GM23338 (cell line): ENCODE measurements around the gene TRIP10. TPM values are rescaled to one million over a fixed set of nuclear protein-coding genes. Genes with fewer than 3 reads are reported as not detected.

Experiments
- CREB1 ChIP-seq: fragments of 250-450 bp; sonication (Bioruptor Pico); IDR thresholded peaks from 2 replicates; pipeline ENCODE4 v1.5.0; 2020; ENCODE audit warnings: low read depth, mild to moderate bottlenecking, moderate library complexity
- EZH2 ChIP-seq: fragments of 200-600 bp; sonication (generic); IDR thresholded peaks from one replicate; pipeline ENCODE4 v1.8.0; 2017; ENCODE audit warnings: antibody characterized with exemption, mild to moderate bottlenecking, low read depth; ENCODE audit not compliant: unreplicated experiment
- EZH2phosphoT487 ChIP-seq: fragments of 200-600 bp; sonication (generic); IDR thresholded peaks from one replicate; pipeline ENCODE4 v1.8.1; 2018; ENCODE audit warnings: antibody characterized with exemption; ENCODE audit not compliant: unreplicated experiment
- JUNB ChIP-seq: IDR thresholded peaks from one replicate; pipeline ENCODE4 v1.6.1; 2016; ENCODE audit warnings: antibody characterized with exemption; ENCODE audit not compliant: unreplicated experiment
- NANOG ChIP-seq: IDR thresholded peaks from 2 replicates; pipeline ENCODE4 v1.6.1; 2016; ENCODE audit warnings: antibody characterized with exemption, borderline replicate concordance
- POLR2AphosphoS5 ChIP-seq: IDR thresholded peaks from 2 replicates; pipeline ENCODE4 v1.6.1; 2016; ENCODE audit warnings: antibody characterized with exemption, low read depth
- STAT1 ChIP-seq: IDR thresholded peaks from one replicate; pipeline ENCODE4 v1.6.1; 2016; ENCODE audit warnings: antibody characterized with exemption; ENCODE audit not compliant: unreplicated experiment
- ZNF114 ChIP-seq: fragments of 250-450 bp; sonication (Bioruptor Pico); IDR thresholded peaks from 2 replicates; pipeline ENCODE4 v1.5.0; 2020; ENCODE audit warnings: mild to moderate bottlenecking, moderate library complexity
- ZNF331 ChIP-seq: fragments of 250-450 bp; sonication (Bioruptor Pico); IDR thresholded peaks from 2 replicates; pipeline ENCODE4 v1.5.0; 2020; ENCODE audit warnings: low read depth, mild to moderate bottlenecking, moderate library complexity
- ZNF462 ChIP-seq: fragments of 250-450 bp; sonication (Bioruptor Pico); IDR thresholded peaks from 2 replicates; pipeline ENCODE4 v1.5.0; 2020; ENCODE audit warnings: mild to moderate bottlenecking, moderate library complexity
- polyA plus RNA-seq: library from polyadenylated mRNA; unstranded; fragments of >200 nt; fragmentation: Nextera tagmentation; extraction: Ambion mirVana; gene quantifications from 2 replicates; pipeline ENCODE4 v1.2.1, GENCODE V29; 2016
- total RNA-seq: library from RNA; depleted of rRNA; stranded (reverse); fragments of >200 nt; shearing (Covaris generic); gene quantifications from 2 replicates; pipeline ENCODE4 v1.2.3, GENCODE V29; 2014
- TF ChIP-seq, protein P1 (sequence below): IDR thresholded peaks from one replicate; pipeline ENCODE4 v1.6.1; 2018; ENCODE audit warnings: antibody characterized with exemption; ENCODE audit not compliant: unreplicated experiment
- TF ChIP-seq, protein P2 (sequence below), 2 experiments: fragments of 200-600 bp in 1 of 2; sonication (generic) in 1 of 2; conservative IDR thresholded peaks; 2 replicates each; pipeline versions ENCODE4 v1.5.1 to v1.6.1; 2016 to 2017; ENCODE audit warnings: antibody characterized with exemption in 2 of 2, low read depth in 2 of 2, mild to moderate bottlenecking in 2 of 2, moderate library complexity in 1 of 2

Gene TRIP10
- total and polyA plus RNA-seq, 2 experiments from 2014 or later: 56.8 to 68.5 TPM

- TF ChIP-seq ZNF462 (no peak), JUNB (no peak), ZNF114 (no peak), ZNF331 (CRISPR knock-in tag) (no peak), POLR2AphosphoS5 (no peak), EZH2phosphoT487 (no peak), EZH2 (no peak), NANOG (no peak), CREB1 (no peak), STAT1 (no peak)
- TF ChIP-seq, protein P1, sequence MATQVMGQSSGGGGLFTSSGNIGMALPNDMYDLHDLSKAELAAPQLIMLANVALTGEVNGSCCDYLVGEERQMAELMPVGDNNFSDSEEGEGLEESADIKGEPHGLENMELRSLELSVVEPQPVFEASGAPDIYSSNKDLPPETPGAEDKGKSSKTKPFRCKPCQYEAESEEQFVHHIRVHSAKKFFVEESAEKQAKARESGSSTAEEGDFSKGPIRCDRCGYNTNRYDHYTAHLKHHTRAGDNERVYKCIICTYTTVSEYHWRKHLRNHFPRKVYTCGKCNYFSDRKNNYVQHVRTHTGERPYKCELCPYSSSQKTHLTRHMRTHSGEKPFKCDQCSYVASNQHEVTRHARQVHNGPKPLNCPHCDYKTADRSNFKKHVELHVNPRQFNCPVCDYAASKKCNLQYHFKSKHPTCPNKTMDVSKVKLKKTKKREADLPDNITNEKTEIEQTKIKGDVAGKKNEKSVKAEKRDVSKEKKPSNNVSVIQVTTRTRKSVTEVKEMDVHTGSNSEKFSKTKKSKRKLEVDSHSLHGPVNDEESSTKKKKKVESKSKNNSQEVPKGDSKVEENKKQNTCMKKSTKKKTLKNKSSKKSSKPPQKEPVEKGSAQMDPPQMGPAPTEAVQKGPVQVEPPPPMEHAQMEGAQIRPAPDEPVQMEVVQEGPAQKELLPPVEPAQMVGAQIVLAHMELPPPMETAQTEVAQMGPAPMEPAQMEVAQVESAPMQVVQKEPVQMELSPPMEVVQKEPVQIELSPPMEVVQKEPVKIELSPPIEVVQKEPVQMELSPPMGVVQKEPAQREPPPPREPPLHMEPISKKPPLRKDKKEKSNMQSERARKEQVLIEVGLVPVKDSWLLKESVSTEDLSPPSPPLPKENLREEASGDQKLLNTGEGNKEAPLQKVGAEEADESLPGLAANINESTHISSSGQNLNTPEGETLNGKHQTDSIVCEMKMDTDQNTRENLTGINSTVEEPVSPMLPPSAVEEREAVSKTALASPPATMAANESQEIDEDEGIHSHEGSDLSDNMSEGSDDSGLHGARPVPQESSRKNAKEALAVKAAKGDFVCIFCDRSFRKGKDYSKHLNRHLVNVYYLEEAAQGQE: no peak
- TF ChIP-seq, protein P2, sequence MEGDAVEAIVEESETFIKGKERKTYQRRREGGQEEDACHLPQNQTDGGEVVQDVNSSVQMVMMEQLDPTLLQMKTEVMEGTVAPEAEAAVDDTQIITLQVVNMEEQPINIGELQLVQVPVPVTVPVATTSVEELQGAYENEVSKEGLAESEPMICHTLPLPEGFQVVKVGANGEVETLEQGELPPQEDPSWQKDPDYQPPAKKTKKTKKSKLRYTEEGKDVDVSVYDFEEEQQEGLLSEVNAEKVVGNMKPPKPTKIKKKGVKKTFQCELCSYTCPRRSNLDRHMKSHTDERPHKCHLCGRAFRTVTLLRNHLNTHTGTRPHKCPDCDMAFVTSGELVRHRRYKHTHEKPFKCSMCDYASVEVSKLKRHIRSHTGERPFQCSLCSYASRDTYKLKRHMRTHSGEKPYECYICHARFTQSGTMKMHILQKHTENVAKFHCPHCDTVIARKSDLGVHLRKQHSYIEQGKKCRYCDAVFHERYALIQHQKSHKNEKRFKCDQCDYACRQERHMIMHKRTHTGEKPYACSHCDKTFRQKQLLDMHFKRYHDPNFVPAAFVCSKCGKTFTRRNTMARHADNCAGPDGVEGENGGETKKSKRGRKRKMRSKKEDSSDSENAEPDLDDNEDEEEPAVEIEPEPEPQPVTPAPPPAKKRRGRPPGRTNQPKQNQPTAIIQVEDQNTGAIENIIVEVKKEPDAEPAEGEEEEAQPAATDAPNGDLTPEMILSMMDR (conservative IDR thresholded peaks at IDR 0.05; ENCODE audit: low read depth in 2 of 2): no peak
These were observed 25.4 kb upstream of the TRIP10 start (continued) for GRCh38 chr19:6713773-6714692.
